GM12878 (cell line): ENCODE measurements around the gene CIDEA. TPM values are rescaled to one million over a fixed set of nuclear protein-coding genes. Genes with fewer than 3 reads are reported as not detected.

ENCODE experiments used
- ATAC-seq: fragments of 200-7000 bp; cut with Tn5 transposase; 3 replicates; pipeline ENCODE4 v1.9.1; 2020; ENCODE audit warnings: mild to moderate bottlenecking, moderate library complexity
- BruUV-seq: library from RNA; stranded (reverse); fragments of 400-500 nt; replicated peaks from 2 replicates; lab custom pipeline; 2021; lab: Mats Ljungman, UMichigan
- CTCF ChIA-PET: fragments of 300-600 bp; sonication (Branson Sonifier 250); formaldehyde crosslinking; extraction: SDS; loops from one replicate; lab custom pipeline; 2021; ENCODE audit warnings: inconsistent platforms; lab: Yijun Ruan, JAX
- POLR2A ChIA-PET: fragments of 350-600 bp; formaldehyde crosslinking; extraction: SDS; loops from one replicate; lab custom pipeline; 2021; ENCODE audit warnings: inconsistent platforms; lab: Charles Lee
- RAD21 ChIA-PET: fragments of 300-600 bp; sonication (Branson Sonifier 250); formaldehyde crosslinking; loops from one replicate; lab custom pipeline; 2023; ENCODE audit warnings: antibody characterized with exemption; ENCODE audit not compliant: unreplicated experiment; lab: Charles Lee
- SMC1A ChIA-PET: fragments of 300-600 bp; sonication (Branson Sonifier 250); formaldehyde crosslinking; loops from one replicate; lab custom pipeline; 2023; ENCODE audit not compliant: unreplicated experiment, uncharacterized antibody; lab: Charles Lee
- DNase-seq: peaks from one replicate; pipeline ENCODE4 v3.0.0-alpha.2; 2011; ENCODE audit warnings: low read depth, low spot score
- FAIRE-seq: peaks from 3 replicates; lab custom pipeline; 2011; peaks lifted over from hg19 to GRCh38; lab: Jason Lieb, UNC
- H2AFZ ChIP-seq: 2 replicates; pipeline ENCODE4 v1.6.0; 2011; ENCODE audit warnings: low read depth, low read length, control low read depth; ENCODE audit not compliant: control insufficient read depth
- H3K27ac ChIP-seq: 2 replicates; pipeline ENCODE4 v1.5.1; 2011; ENCODE audit warnings: control low read depth; ENCODE audit not compliant: control insufficient read depth, insufficient read depth
- H3K27me3 ChIP-seq, 2 experiments: replicated peaks in 1 of 2; 2 replicates each; pipeline versions ENCODE4 v1.6.0 to v1.6.1; 2011; ENCODE audit warnings: low read length in 1 of 2; ENCODE audit not compliant: control insufficient read depth in 2 of 2, insufficient read depth in 2 of 2
- H3K36me3 ChIP-seq, 2 experiments: 2 replicates each; pipeline ENCODE4 v1.5.1; 2011; ENCODE audit warnings: low read length in 1 of 2; ENCODE audit not compliant: control insufficient read depth in 2 of 2, insufficient read depth in 2 of 2
- H3K4me1 ChIP-seq: 2 replicates; pipeline ENCODE4 v1.6.1; 2011; ENCODE audit warnings: mild to moderate bottlenecking, low read length, moderate library complexity, mixed read lengths; ENCODE audit not compliant: control insufficient read depth, insufficient read depth
- H3K4me2 ChIP-seq: 2 replicates; pipeline ENCODE4 v1.6.0; 2011; ENCODE audit warnings: control low read depth; ENCODE audit not compliant: control insufficient read depth, insufficient read depth
- H3K4me3 ChIP-seq: fragments of 200-600 bp; sonication (generic); 2 replicates; pipeline ENCODE4 v1.5.1; 2016
- H3K79me2 ChIP-seq: 2 replicates; pipeline ENCODE4 v1.6.0; 2011; ENCODE audit warnings: low read length; ENCODE audit not compliant: control insufficient read depth, insufficient read depth
- H3K9ac ChIP-seq: 2 replicates; pipeline ENCODE4 v1.8.0; 2011; ENCODE audit warnings: low read length, control low read depth, mixed read lengths; ENCODE audit not compliant: control insufficient read depth, insufficient read depth
- H3K9me3 ChIP-seq: replicated peaks from 3 replicates; pipeline ENCODE4 v1.5.1; 2011; ENCODE audit warnings: mild to moderate bottlenecking, low read length; ENCODE audit not compliant: control insufficient read depth, insufficient read depth
- H4K20me1 ChIP-seq: 2 replicates; pipeline ENCODE4 v1.6.0; 2011; ENCODE audit not compliant: control insufficient read depth, insufficient read depth
- BACH1 ChIP-seq: fragments of 450-650 bp; IDR thresholded peaks from 2 replicates; pipeline ENCODE4 v1.6.1; 2017; ENCODE audit warnings: mild to moderate bottlenecking, borderline replicate concordance
- BMI1 ChIP-seq: fragments of 450-650 bp; IDR thresholded peaks from 2 replicates; pipeline ENCODE4 v1.6.1; 2016; ENCODE audit warnings: mild to moderate bottlenecking, moderate library complexity, borderline replicate concordance
- CBX5 ChIP-seq: sonication (generic); IDR thresholded peaks from 2 replicates; pipeline ENCODE4 v1.6.1; 2016; ENCODE audit warnings: low read depth, moderate library complexity, mild to moderate bottlenecking, inconsistent platforms
- PML ChIP-seq: IDR thresholded peaks from 2 replicates; pipeline ENCODE4 v1.6.1; 2012; ENCODE audit warnings: low read length, inconsistent platforms
- RUNX3 ChIP-seq: IDR thresholded peaks from 2 replicates; pipeline ENCODE4 v1.6.1; 2012; ENCODE audit warnings: low read length, inconsistent platforms
- TARDBP ChIP-seq: IDR thresholded peaks from 2 replicates; pipeline ENCODE4 v1.6.1; 2016; ENCODE audit warnings: borderline replicate concordance
- YY1 ChIP-seq: IDR thresholded peaks from 2 replicates; pipeline ENCODE4 v1.6.1; 2011; ENCODE audit warnings: low read depth, mild to moderate bottlenecking, low read length
- ZNF207 ChIP-seq: fragments of 450-650 bp; IDR thresholded peaks from 2 replicates; pipeline ENCODE4 v1.6.1; 2014; ENCODE audit warnings: antibody characterized with exemption, mild to moderate bottlenecking, borderline replicate concordance
- ZNF384 ChIP-seq: IDR thresholded peaks from 2 replicates; pipeline ENCODE4 v1.6.1; 2012; ENCODE audit warnings: low read depth, mild to moderate bottlenecking, low read length, improper control_type of control experiment, borderline replicate concordance
- WGBS: methylation state at CpG from one replicate; pipeline ENCODE4 v1.1.6; 2016; ENCODE audit warnings: low lambda C conversion rate; ENCODE audit not compliant: insufficient replicate concordance, insufficient coverage; ENCODE audit errors: missing lambda C conversion rate; 5-methylcytosine and 5-hydroxymethylcytosine counted together
- in situ Hi-C: fragments of 300-500 bp; cut with MboI; formaldehyde crosslinking; loops from 9 replicates; pipeline ENCODE4 v1.14.3; 2018; ENCODE audit warnings: mixed read lengths
- intact Hi-C: fragments of 100-400 bp; cut with micrococcal nuclease; formaldehyde crosslinking; loops from one replicate; pipeline ENCODE4 v1.14.2; 2022; ENCODE audit not compliant: unreplicated experiment
- polyA plus RNA-seq, 11 experiments: library from polyadenylated mRNA; depleted of rRNA in 4 of 11; unstranded in 6 of 11; stranded (reverse) in 5 of 11; fragments of >200 nt; fragmentation: Nextera tagmentation in 4 of 11; fragmentation: Illumina TruSeq in 1 of 11; extraction: Ambion mirVana in 4 of 11; extraction: Trizol in 1 of 11; gene quantifications; 1 replicate in 1 of 11; 2 replicates in 10 of 11; pipeline versions ENCODE4 v1.2.1 to v1.2.3, GENCODE V29; 2011 to 2016; ENCODE audit warnings: inconsistent platforms in 2 of 11, missing spikeins in 2 of 11, low read depth in 1 of 11
- total RNA-seq, 4 experiments: library from RNA; depleted of rRNA in 3 of 4; stranded (reverse); fragments of >200 nt in 3 of 4; fragmentation: Illumina TruSeq in 1 of 4; extraction: Trizol in 1 of 4; gene quantifications; 2 replicates each; pipeline versions ENCODE4 v1.2.1 to v1.2.3, GENCODE V29; 2013 to 2021
- TF ChIP-seq, protein P1 (sequence below): fragments of 450-650 bp; formaldehyde crosslinking; IDR thresholded peaks from 2 replicates; pipeline ENCODE4 v1.4.0; 2022; ENCODE audit warnings: mild to moderate bottlenecking, moderate library complexity
- TF ChIP-seq, protein P2 (sequence below): IDR thresholded peaks from 2 replicates; pipeline ENCODE4 v1.6.1; 2011; ENCODE audit warnings: low read depth, mild to moderate bottlenecking, low read length, moderate library complexity, borderline replicate concordance; ENCODE audit errors: extremely low read depth
- TF ChIP-seq, protein P3 (sequence below): fragments of 450-650 bp; IDR thresholded peaks from 2 replicates; pipeline ENCODE4 v1.6.1; 2017; ENCODE audit warnings: mild to moderate bottlenecking, low read depth, inconsistent platforms; ENCODE audit not compliant: poor library complexity, severe bottlenecking

Gene CIDEA
- total and polyA plus RNA-seq, 10 of the 15 experiments (the other 5 are each of a cell fraction or from before 2014, with no cell fraction given): not detected

DNA sequence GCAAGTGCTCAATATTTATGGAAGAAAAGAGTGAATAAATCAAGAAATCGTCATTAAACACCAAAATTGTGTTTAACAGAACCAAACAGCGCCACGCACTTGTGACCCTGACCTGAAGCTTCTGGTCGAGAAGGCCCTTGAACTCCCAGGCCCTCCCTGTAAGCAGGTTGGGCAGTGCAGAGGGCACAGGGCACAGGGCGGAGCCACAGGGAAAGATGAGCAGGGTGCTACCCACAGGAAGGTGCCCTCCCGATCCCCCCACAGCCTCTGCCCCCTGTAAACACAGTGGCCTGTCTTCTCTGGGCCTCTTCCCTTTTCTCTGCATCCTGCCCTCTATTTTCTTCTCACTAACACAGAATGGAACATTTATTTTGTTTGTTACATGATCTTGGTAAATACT is 37.0 kb downstream of the CIDEA start:
- no peak overlapping the region for H3K27ac ChIP-seq

DNA sequence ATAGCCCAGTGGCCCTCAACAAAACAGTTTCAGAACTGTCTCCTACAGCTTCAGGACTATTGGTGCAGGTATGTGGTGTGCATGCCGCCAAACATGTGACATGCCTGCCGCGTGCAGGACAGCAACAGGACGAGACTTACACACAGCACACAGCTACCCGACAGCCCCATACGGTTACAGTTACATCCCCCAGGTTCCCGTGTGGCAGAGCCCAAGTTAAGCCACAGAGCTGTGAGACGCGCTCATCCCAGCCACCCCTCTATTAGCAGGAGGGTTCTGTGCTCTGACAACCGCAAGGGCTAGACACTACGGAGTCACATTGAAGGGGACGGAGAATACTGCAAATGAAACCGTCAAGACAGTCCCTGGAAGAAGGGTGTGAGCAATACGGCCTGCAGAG is 37.5 kb downstream of the CIDEA start:
- Histone ChIP-seq H3K27ac (no peak overlapping the region), H3K9ac (no peak overlapping the region), H4K20me1 (no peaks in the 10 kb centered on the region), H3K36me3 (no peaks in the 10 kb centered on the region), H3K9me3 (no peaks in the 10 kb centered on the region), H3K4me1 (no peaks in the 10 kb centered on the region), H3K27me3 (peaks cover 7% of the 10 kb centered on the region in 2 experiments; a peak in 3 of 4 replicates), H3K4me2 (no peak overlapping the region), H2AFZ (no peak overlapping the region), H3K4me3 (no peak overlapping the region), H3K79me2 (no peaks in the 10 kb centered on the region)
- POLR2A ChIA-PET: no interaction called here
- RAD21 ChIA-PET: no interaction called here
- SMC1A ChIA-PET: no interaction called here
- CTCF ChIA-PET: no interaction called here
- in situ Hi-C loops: no loop called here
- no peak for FAIRE-seq
- no peak for ATAC-seq
- DNase-seq: no peak
- intact Hi-C loops: no loop called here
- BruUV-seq: no TSS peak
- 58% methylated on average over 14 of the region's 14 CpGs for WGBS
- TF ChIP-seq, protein P1, sequence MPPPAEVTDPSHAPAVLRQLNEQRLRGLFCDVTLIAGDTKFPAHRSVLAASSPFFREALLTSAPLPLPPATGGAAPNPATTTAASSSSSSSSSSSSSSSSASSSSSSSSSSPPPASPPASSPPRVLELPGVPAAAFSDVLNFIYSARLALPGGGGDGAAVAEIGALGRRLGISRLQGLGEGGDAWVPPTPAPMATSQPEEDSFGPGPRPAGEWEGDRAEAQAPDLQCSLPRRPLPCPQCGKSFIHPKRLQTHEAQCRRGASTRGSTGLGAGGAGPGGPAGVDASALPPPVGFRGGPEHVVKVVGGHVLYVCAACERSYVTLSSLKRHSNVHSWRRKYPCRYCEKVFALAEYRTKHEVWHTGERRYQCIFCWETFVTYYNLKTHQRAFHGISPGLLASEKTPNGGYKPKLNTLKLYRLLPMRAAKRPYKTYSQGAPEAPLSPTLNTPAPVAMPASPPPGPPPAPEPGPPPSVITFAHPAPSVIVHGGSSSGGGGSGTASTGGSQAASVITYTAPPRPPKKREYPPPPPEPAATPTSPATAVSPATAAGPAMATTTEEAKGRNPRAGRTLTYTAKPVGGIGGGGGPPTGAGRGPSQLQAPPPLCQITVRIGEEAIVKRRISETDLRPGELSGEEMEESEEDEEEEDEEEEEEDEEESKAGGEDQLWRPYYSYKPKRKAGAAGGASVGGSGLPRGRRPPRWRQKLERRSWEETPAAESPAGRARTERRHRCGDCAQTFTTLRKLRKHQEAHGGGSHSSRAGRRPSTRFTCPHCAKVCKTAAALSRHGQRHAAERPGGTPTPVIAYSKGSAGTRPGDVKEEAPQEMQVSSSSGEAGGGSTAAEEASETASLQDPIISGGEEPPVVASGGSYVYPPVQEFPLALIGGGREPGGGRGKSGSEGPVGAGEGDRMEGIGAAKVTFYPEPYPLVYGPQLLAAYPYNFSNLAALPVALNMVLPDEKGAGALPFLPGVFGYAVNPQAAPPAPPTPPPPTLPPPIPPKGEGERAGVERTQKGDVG: no peak
- TF ChIP-seq RUNX3 (no peak), BMI1 (no peak), ZNF384 (no peak)
- TF ChIP-seq, protein P2, sequence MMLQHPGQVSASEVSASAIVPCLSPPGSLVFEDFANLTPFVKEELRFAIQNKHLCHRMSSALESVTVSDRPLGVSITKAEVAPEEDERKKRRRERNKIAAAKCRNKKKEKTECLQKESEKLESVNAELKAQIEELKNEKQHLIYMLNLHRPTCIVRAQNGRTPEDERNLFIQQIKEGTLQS: no peak

More for the DNA sequence above, 37.0 kb downstream of the CIDEA start:
- DNase-seq: no peak
- H3K79me2 ChIP-seq: no peaks in the 10 kb centered on the region
- H3K4me3 ChIP-seq: no peak overlapping the region
- SMC1A ChIA-PET: no interaction called here
- H3K4me1 ChIP-seq: no peaks in the 10 kb centered on the region
- H4K20me1 ChIP-seq: no peaks in the 10 kb centered on the region
- no peak overlapping the region for H2AFZ ChIP-seq
- in situ Hi-C loops (no loop called here), intact Hi-C loops (no loop called here)
- H3K36me3 ChIP-seq: no peaks in the 10 kb centered on the region
- TF ChIP-seq CBX5 (no peak), YY1 (no peak), TARDBP (no peak), ZNF207 (no peak), BACH1 (no peak), PML (no peak)
- TF ChIP-seq, protein P3, sequence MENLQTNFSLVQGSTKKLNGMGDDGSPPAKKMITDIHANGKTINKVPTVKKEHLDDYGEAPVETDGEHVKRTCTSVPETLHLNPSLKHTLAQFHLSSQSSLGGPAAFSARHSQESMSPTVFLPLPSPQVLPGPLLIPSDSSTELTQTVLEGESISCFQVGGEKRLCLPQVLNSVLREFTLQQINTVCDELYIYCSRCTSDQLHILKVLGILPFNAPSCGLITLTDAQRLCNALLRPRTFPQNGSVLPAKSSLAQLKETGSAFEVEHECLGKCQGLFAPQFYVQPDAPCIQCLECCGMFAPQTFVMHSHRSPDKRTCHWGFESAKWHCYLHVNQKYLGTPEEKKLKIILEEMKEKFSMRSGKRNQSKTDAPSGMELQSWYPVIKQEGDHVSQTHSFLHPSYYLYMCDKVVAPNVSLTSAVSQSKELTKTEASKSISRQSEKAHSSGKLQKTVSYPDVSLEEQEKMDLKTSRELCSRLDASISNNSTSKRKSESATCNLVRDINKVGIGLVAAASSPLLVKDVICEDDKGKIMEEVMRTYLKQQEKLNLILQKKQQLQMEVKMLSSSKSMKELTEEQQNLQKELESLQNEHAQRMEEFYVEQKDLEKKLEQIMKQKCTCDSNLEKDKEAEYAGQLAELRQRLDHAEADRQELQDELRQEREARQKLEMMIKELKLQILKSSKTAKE: no peak
- TF ChIP-seq, all 136 proteins: peak for 0
- no peak overlapping the region for H3K9ac ChIP-seq
- FAIRE-seq (no peak), ATAC-seq (no peak)
- no TSS peak for BruUV-seq
- no peaks in the 10 kb centered on the region for H3K9me3 ChIP-seq
- ChIA-PET POLR2A (no interaction called here), RAD21 (no interaction called here), CTCF (no interaction called here)
- 27% methylated on average over 6 of the region's 6 CpGs for WGBS
- H3K27me3 ChIP-seq: peaks cover 7% of the 10 kb centered on the region in 2 experiments; a peak in 3 of 4 replicates
- H3K4me2 ChIP-seq: no peak overlapping the region
